ENCODE measurements around the gene SHANK1. TPM values are rescaled to one million over a fixed set of nuclear protein-coding genes. Genes with fewer than 3 reads are reported as not detected.
A peak's percentile ranks its signal among the peaks of the same experiment; 100 is the strongest.
"Not testable (repeated sequence)": the region's sequence is repeated elsewhere in the genome, so short reads cannot be mapped to it uniquely, and the experiment has no call there.

SHANK1 gene
- not detected for total RNA-seq

DNA sequence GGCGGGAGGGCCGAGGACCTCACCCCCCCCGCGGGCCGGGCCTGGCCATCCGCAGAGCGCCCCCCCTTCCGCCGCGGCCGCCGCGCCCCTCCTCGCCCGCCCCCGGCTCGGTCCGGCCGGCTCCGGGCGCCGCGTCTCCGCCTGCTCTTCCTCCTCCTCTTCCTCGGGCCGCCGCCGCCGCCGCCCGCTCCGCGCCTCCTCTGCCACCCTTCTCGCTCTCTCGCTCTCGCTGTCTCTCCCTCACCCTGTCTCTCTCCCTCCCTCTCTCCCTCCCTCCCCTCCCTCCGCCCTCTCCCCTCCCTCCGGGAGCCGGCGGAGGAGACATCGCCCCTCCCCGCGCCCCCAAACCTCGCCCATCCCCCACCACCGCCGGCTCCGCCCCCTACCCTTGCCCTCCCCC, at the start of gene SHANK1:
SHANK1 (minus strand) TSS at position 237 of the 400 bp plus-strand sequence. CDS start 2,883 bp downstream, outside the sequence.
- ATAC-seq (no peak), DNase-seq (no peak)
- CTCF ChIA-PET, result no interaction called here
- Mint-ChIP-seq H3K27ac (no peak within 1 kb of the TSS), H3K36me3 (ENCODE audit: low read depth) (no peaks in the 10 kb centered on the region), H3K27me3 (peaks cover 54% of the 10 kb centered on the region), H3K4me1 (peaks cover 6% of the 10 kb centered on the region), H3K9me3 (ENCODE audit: low read depth) (no peaks in the 10 kb centered on the region), H3K4me3 (no peak within 1 kb of the TSS)
- POLR2A ChIA-PET, result no interaction called here
- intact Hi-C loops (cut with DNase I, micrococcal nuclease), result no loop called here

DNA sequence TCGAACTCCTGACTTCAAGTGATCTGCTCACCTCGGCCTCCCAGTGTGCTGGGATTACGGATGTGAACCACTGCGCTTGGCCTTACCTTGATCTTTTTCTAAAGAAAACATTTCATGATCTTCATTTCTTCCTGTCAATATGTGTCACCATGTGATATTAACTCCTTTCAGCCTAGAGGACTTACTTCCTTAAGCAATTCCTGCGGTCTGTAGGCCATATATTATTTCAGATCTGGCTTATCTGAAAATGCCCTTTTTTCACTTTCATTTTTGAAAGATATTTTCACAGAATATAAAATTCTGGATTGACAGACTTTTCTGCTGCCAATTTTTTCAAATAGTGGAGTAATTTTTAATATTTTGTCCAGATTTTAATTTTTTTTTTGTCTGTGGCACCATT, 48.7 kb upstream of the SHANK1 start:
- Mint-ChIP-seq H3K9me3 (ENCODE audit: low read depth) (no peaks in the 10 kb centered on the region), H3K27ac (no peak overlapping the region), H3K36me3 (ENCODE audit: low read depth) (no peaks in the 10 kb centered on the region), H3K4me3 (no peak overlapping the region), H3K27me3 (peaks cover 10% of the 10 kb centered on the region), H3K4me1 (no peaks in the 10 kb centered on the region)
- POLR2A ChIA-PET, result no interaction called here
- intact Hi-C loops (cut with DNase I, micrococcal nuclease), result no loop called here
- CTCF ChIA-PET, result no interaction called here
- DNase-seq (no peak), ATAC-seq (no peak)

DNA sequence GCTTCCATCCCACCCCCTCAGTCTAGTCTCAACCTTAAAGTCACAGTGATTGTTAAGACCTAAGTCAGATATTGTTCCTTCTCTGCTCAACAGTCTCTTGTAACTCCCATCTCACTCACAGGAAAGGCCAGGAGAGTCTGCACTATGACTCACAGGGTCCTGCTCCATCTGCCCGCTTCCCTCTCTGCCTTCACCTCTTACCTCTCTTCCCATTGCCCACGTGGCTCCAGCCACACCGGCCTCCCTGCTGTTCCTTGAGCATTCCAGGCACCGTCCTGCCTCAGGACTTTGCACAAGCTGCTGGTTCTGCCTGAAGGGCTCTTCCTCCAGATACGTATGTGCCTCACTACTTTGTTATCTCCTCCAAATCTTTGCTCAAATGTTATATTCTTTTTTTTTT, 47.7 kb upstream of the SHANK1 start:
- ATAC-seq; H3K27ac Mint-ChIP-seq; H3K4me1 Mint-ChIP-seq; H3K27me3 Mint-ChIP-seq; H3K4me3 Mint-ChIP-seq; DNase-seq; intact Hi-C loops (cut with DNase I, micrococcal nuclease); CTCF ChIA-PET; POLR2A ChIA-PET; H3K9me3 Mint-ChIP-seq (ENCODE audit: low read depth); H3K36me3 Mint-ChIP-seq (ENCODE audit: low read depth): not testable (repeated sequence)

DNA sequence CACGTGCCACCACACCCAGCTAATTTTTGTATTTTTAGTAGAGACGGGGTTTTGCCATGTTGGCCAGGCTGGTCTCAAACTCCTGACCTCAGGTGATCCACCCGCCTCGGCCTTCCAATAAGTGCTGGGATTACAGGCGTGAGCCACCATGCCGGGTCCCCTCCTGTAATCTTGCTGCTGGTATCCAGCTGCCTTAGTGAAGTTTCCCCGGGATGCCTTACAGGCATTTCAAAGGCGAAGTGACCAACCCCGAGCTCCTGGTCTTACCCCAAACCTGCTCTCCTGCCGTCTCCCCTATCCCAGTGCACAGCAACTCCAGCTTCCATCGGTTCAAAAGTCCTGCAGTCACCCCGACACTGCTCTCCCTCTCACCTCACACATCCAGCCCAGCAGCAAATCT, 47.1 kb upstream of the SHANK1 start:
- H3K4me1 Mint-ChIP-seq; intact Hi-C loops (cut with DNase I, micrococcal nuclease); H3K9me3 Mint-ChIP-seq (ENCODE audit: low read depth); H3K27ac Mint-ChIP-seq; CTCF ChIA-PET; POLR2A ChIA-PET; H3K27me3 Mint-ChIP-seq; H3K4me3 Mint-ChIP-seq; ATAC-seq; DNase-seq; H3K36me3 Mint-ChIP-seq (ENCODE audit: low read depth): not testable (repeated sequence)

DNA sequence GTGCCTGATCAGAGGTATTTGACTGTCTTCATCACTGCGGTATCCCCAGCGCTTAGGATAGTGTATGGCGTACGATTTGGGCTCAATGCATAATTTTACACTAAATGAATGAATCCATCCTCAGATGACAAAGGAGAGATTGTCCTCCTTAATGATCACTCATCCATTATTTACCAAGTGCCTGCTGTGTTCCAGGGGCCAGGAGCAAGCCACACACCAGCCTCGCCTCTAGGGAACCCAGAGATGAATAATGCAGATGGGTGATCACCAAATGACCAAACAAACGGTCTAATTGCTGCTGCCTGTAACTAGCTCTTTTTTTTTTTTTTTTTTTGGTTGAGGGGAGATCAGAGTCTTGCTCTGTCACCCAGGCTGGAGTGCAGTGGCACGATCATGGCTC, 44.8 kb upstream of the SHANK1 start:
- CTCF ChIA-PET, result no interaction called here
- Mint-ChIP-seq H3K27ac (no peak overlapping the region), H3K4me1 (no peaks in the 10 kb centered on the region), H3K4me3 (no peak overlapping the region), H3K27me3 (peaks cover 5% of the 10 kb centered on the region), H3K36me3 (ENCODE audit: low read depth) (no peaks in the 10 kb centered on the region), H3K9me3 (ENCODE audit: low read depth) (no peaks in the 10 kb centered on the region)
- intact Hi-C loops (cut with DNase I, micrococcal nuclease), result no loop called here
- ATAC-seq (no peak), DNase-seq (no peak)
- POLR2A ChIA-PET, result no interaction called here

DNA sequence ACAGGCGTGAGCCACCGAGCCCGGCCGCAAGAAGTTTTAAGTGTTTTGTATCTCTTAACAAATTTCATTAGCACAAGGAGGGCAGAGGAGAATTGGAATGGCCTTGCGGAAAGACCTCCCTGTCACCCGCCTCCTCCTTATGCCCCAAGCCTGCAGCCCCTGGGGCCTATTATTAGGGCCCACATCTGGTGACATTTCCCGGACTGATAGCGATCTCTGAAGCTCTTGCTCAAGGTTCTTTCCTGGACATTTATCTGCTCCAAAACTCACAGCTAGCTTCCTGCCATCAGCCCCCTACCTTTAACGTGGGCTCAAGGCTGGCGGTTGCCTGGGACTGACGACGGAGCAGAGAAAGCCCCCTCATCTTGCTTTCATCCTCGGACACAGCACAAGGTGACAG, 43.9 kb upstream of the SHANK1 start:
- H3K4me1 Mint-ChIP-seq; intact Hi-C loops (cut with DNase I, micrococcal nuclease); ATAC-seq; H3K27me3 Mint-ChIP-seq; H3K9me3 Mint-ChIP-seq (ENCODE audit: low read depth); POLR2A ChIA-PET; H3K4me3 Mint-ChIP-seq; DNase-seq; CTCF ChIA-PET; H3K27ac Mint-ChIP-seq; H3K36me3 Mint-ChIP-seq (ENCODE audit: low read depth): not testable (repeated sequence)

DNA sequence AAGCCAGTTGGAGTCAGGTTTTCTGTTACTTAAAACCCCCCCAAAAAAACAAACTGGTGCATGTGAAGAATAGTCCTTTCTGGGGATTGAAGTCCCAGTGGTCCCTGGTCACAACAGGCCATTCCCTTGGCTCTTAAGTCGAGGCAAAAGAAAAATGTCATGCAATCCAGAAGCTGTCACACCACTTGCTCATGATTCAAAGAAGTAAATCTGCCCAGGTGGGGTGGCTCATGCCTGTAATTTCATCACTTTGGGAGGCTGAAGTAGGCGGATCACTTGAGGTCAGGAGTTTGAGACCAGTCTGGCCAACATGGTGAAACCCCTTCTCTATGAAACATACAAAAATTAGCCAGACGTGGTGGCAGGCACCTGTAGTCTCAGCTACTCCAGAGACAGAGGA, 41.9 kb upstream of the SHANK1 start:
- H3K9me3 Mint-ChIP-seq (ENCODE audit: low read depth); H3K4me1 Mint-ChIP-seq; H3K27me3 Mint-ChIP-seq; H3K27ac Mint-ChIP-seq; ATAC-seq; DNase-seq; POLR2A ChIA-PET; H3K4me3 Mint-ChIP-seq; intact Hi-C loops (cut with DNase I, micrococcal nuclease); H3K36me3 Mint-ChIP-seq (ENCODE audit: low read depth): not testable (repeated sequence)
- CTCF ChIA-PET, result interaction anchor here (1.0 kb wide), 1 partner anchor 37 kb away, joined by 4 read pairs; no protein-coding TSS in a partner anchor

DNA sequence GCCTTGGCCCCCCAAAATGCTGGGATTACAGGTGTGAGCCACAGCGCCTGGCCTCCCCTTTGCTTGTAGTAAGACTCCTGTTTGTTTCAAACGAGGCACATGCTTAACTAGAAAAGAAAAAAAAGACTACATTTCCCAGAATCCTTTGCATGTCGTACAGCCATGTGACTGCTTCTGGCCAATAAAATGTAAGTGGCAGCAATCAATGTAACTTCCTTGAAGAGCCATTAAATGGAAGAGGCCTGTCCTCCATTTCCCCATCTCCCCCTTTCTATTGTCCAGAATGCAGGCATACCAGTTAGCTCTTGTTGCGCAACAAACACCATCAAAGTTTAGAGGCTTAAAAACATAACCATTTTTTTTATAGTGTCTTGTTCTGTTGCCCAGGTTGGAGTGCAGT, 40.3 kb upstream of the SHANK1 start:
- DNase-seq (no peak), ATAC-seq (peak; percentile 72)
- ChIA-PET CTCF (interaction anchor here (0.6 to 0.7 kb wide), 3 partner anchors 18 to 838 kb away, joined by 3 read pairs; no protein-coding TSS in a partner anchor), POLR2A (no interaction called here)
- intact Hi-C loops (cut with DNase I, micrococcal nuclease), result no loop called here
- Mint-ChIP-seq H3K27ac (no peak overlapping the region), H3K36me3 (ENCODE audit: low read depth) (no peaks in the 10 kb centered on the region), H3K9me3 (ENCODE audit: low read depth) (no peaks in the 10 kb centered on the region), H3K4me3 (no peak overlapping the region), H3K27me3 (peaks cover 11% of the 10 kb centered on the region), H3K4me1 (no peaks in the 10 kb centered on the region)

DNA sequence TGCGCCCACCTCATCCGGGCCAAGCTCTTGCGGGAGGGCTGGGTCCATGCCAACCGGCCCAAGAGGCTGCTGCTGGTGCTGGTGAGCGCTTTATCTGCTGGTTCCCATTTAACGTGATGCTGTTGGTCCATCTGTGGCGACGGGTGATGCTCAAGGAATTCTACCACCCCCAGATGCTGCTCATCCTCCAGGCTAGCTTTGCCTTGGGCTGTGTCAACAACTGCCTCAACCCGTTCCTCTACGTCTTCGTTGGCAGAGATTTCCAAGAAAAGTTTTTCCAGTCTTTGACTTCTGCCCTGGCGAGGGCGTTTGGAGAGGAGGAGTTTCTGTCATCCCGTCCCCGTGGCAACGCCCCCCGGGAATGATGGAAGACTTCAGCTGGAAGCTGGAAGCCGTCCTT, 39.5 kb upstream of the SHANK1 start:
- ATAC-seq; H3K27me3 Mint-ChIP-seq; DNase-seq; H3K27ac Mint-ChIP-seq; H3K4me3 Mint-ChIP-seq; H3K9me3 Mint-ChIP-seq (ENCODE audit: low read depth); CTCF ChIA-PET; POLR2A ChIA-PET; H3K4me1 Mint-ChIP-seq; H3K36me3 Mint-ChIP-seq (ENCODE audit: low read depth); intact Hi-C loops (cut with DNase I, micrococcal nuclease): not testable (repeated sequence)

DNA sequence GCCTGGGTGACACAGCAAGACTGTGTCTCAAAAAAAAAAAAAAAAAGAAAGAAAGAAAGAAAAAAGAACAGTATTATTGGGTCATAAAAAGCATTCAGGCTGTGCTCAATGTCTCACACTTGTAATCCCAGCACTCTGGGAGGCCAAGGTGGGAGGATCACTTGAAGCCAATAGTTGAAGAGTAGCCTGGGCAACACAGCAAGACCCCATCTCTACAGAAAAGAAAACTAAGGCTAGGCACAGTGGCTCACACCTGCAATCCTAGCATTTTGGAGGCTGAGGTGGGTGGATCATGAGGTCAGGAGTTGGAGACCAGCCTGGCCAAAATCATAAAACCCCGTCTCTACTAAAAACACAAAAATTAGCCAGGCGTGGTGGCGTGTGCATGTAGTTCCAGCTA, 38.0 kb upstream of the SHANK1 start:
- CTCF ChIA-PET; intact Hi-C loops (cut with DNase I, micrococcal nuclease); ATAC-seq; H3K36me3 Mint-ChIP-seq (ENCODE audit: low read depth); H3K4me3 Mint-ChIP-seq; H3K4me1 Mint-ChIP-seq; H3K27ac Mint-ChIP-seq; DNase-seq; POLR2A ChIA-PET; H3K9me3 Mint-ChIP-seq (ENCODE audit: low read depth): not testable (repeated sequence)
- H3K27me3 Mint-ChIP-seq, result peaks cover 14% of the 10 kb centered on the region

DNA sequence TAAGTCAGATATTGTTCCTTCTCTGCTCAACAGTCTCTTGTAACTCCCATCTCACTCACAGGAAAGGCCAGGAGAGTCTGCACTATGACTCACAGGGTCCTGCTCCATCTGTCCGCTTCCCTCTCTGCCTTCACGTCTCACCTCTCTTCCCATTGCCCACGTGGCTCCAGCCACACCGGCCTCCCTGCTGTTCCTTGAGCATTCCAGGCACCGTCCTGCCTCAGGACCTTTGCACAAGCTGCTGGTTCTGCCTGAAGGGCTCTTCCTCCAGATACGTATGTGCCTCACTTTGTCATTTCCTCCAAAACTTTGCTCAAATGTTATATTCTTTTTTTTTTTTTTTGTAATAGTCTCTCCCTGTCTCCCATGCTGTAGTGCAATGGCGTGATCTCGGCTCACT, 36.6 kb upstream of the SHANK1 start:
- intact Hi-C loops (cut with DNase I, micrococcal nuclease); DNase-seq; POLR2A ChIA-PET; ATAC-seq; H3K27ac Mint-ChIP-seq; H3K36me3 Mint-ChIP-seq (ENCODE audit: low read depth); H3K9me3 Mint-ChIP-seq (ENCODE audit: low read depth); H3K4me1 Mint-ChIP-seq; H3K4me3 Mint-ChIP-seq: not testable (repeated sequence)
- CTCF ChIA-PET, result interaction anchor here (0.6 kb wide), 1 partner anchor 92 kb away, joined by 3 read pairs; no protein-coding TSS in a partner anchor
- peaks cover 14% of the 10 kb centered on the region for H3K27me3 Mint-ChIP-seq

DNA sequence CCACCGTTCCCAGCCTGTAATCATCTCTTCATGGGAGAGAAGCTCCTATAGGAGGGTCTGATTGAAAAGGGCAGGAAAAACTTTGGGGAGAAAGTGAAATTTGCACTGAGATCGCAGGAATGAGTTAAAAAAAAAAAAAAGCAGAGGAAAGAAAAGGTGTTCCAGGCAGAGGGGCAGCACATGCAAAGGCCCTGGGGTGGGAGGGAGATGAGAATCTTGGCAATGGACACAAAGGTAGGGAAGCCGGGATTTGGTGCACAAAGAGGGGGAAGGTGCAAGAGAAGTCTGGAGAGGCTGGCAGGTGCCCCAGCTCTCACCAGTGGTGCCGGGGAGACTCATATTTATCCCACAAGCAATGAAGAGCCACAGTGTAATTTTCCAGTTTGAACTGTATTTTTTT, 34.3 kb upstream of the SHANK1 start:
- no peak overlapping the region for H3K27ac Mint-ChIP-seq
- no peak for ATAC-seq
- ChIA-PET CTCF (no interaction called here), POLR2A (no interaction called here)
- peaks cover 14% of the 10 kb centered on the region for H3K27me3 Mint-ChIP-seq
- no peaks in the 10 kb centered on the region for H3K9me3 Mint-ChIP-seq (ENCODE audit: low read depth)
- intact Hi-C loops (cut with DNase I, micrococcal nuclease), result no loop called here
- no peak for DNase-seq
- H3K4me1 Mint-ChIP-seq, result no peaks in the 10 kb centered on the region
- no peaks in the 10 kb centered on the region for H3K36me3 Mint-ChIP-seq (ENCODE audit: low read depth)
- H3K4me3 Mint-ChIP-seq, result no peak overlapping the region

DNA sequence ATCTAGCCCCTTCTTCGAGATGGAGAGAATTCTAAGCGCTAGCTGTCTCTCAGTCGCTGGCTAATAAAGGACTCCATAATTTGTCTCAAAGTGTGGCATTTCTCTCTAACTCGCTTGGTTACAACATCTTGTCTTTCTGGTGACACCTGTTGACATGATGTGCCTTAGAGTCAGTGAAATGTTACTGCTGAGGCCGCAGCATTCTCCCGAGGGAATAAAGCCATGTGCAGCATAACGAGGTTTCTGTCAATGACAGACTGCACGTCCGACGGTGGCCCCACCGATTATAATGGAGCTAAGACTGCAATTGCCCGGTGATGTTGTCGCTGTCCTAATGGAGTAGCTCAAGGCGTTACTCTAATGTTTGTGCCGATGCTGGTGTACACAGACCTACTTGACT, 30.4 kb upstream of the SHANK1 start:
- H3K27ac Mint-ChIP-seq, result no peak overlapping the region
- intact Hi-C loops (cut with DNase I, micrococcal nuclease), result no loop called here
- no peaks in the 10 kb centered on the region for H3K9me3 Mint-ChIP-seq (ENCODE audit: low read depth)
- H3K4me1 Mint-ChIP-seq, result no peaks in the 10 kb centered on the region
- H3K36me3 Mint-ChIP-seq (ENCODE audit: low read depth), result no peaks in the 10 kb centered on the region
- H3K27me3 Mint-ChIP-seq, result peaks cover 18% of the 10 kb centered on the region
- ATAC-seq (no peak), DNase-seq (no peak)
- ChIA-PET POLR2A (interaction anchor here (0.5 kb wide), 1 partner anchor 276 kb away, joined by 3 read pairs; no protein-coding TSS in a partner anchor), CTCF (interaction anchor here (0.6 kb wide), 1 partner anchor 393 kb away, joined by 3 read pairs; no protein-coding TSS in a partner anchor)
- no peak overlapping the region for H3K4me3 Mint-ChIP-seq
